COLO668 (cell line): ENCODE data around the gene ANKS1B.
A peak's percentile ranks its signal among the peaks of the same experiment; 100 is the strongest.
"Not testable (repeated sequence)": the region's sequence is repeated elsewhere in the genome, so short reads cannot be mapped to it uniquely, and the experiment has no call there.

Experiments
- DNase-seq: peaks from one replicate; lab custom pipeline; 2025; ENCODE audit not compliant: unreplicated experiment; lab: John Stamatoyannopoulos, UW

The ANKS1B gene

DNA sequence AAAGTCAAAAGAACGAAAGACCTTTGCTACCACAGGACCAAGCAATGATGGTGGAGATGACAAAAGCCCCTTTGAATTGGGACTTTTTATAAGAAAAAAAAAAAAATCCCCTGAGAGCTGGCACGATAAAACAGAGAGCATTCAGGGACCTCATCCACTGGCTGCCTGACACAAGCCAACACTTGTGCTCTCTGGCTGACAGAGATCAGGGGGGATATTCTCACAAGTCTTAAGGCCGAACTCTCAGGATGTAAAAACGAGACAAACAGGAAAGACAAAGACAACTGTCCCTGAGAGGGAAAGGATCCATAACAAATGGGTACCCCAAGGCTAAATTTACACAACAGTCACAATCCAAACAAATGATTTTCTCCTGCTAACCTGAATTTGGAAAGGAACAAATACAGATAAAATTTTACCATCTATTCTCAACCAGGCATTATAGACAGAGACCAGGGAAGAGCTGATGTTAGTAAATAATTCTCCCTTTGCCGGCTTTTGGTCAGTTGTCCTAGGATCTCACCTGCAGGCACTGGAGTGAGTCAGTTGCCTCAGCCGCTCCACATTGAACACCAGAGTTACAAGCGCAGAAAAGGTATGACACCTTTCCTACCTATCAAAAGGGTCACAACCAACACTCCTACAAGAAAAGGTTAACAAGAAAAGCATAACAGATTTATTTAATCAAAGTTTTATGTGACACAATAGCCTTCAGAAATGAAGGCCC, 375.1 kb downstream of the ANKS1B start:
- no peak for DNase-seq

DNA sequence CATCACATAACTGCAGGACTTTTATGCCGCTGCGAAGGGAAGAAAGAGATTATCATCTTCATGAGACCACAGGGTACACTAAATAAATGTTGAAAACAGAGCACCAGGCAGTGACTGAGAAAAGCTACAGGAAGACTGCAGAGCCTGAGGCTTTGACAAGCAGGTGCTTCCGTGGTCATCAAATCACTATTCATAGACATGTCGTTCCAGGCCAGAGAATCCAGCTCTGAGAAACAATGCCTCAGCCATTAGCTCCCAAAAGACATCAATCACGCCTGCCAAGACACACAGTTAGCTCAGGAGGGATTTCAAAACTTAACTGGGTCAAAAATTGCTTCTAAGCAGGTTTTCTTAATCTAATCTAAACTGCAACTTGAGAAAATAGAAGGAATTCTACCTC, 384.3 kb downstream of the ANKS1B start:
- DNase-seq, result peak; percentile 54

DNA sequence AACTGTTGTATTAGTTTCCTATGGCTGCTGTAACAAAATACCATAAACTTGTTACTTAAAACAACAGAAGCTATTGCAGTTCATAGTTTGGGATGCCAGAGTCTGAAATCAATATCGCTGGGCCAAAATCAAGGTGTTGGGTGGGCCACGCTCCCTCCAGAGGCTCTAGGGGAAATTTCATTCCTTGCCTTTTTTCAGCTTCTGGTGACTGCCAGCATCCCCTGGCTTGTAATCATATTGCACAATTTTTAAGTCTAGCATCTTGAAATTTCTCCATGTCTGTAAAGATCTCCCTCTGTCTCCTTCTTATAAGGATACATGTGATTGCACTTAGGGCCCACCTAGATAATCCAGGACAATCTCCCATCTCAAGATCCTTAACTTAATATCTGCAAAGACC, 386.0 kb downstream of the ANKS1B start:
- no peak for DNase-seq

DNA sequence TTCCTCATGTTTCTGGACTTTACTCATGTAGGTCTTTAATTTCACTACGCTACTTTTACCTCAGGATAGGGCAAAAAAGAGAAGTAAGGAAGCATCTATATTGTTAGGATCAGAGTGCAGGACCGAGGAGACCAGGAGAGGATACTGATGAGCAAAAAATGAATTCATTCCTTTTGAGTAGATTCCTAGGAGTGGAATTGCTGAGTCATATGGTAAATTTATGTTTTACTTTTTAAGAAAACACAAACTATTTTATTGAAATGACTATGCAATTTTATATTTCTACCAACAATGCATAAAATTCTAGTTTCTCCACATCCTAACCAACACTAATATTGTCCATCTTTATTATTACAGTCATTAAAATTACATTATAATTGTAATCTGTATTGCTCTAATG, 388.0 kb downstream of the ANKS1B start:
- no peak for DNase-seq

DNA sequence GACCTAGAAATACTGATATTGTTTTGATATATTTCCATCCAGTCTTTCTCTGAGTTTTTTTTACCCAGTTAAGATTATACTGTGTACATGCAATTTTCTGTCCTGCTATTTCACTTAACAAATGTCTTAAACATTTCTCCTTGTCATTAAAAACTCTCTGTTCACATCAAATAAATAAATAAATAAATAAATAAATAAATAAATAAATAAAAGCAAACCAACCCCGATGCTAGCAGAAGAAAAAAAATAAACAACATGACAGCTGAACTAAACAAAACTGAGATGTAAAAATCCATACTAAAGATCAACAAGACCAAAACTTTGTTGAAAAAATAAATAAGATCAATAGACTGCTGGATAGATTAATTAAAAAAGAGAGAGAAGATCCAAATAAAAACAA, 407.6 kb downstream of the ANKS1B start:
- not testable (repeated sequence) for DNase-seq

DNA sequence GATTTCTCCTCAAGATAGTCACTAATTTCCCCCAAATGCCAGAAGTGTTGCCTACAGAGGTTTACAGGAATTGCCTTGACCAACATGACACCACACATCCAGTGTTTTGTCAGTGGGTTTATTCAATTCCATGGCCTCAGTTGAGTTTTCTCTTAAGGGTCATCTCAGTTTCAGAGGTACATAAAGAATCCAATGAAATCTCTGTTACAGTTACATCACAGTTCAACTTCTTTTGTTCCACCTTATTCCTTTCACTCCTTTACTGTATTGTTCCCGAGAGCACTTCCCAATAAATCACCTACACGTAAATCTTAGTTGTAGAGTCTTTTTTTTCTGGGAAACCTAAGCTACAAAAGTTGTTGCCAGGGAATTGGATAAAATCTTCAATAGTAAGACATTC, 410.8 kb downstream of the ANKS1B start:
- DNase-seq, result no peak

DNA sequence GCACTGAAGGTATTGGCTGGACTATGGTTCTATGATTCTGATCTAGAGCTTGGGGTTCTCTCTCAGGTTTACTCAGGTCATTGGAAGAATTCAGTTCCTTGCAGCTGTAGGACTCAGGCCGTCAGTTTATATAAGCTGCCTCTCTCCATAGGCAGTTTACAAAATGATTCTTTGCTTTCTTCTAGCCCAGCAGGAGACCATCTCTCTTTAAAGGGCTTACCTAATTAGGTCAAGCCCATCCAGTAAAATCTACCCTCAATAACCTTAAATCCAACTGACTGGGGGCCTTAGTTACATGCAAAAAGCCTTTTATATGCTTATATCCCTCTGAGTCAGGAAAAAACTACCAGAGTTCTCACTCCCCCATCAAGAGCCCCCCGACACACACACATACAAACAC, 417.7 kb downstream of the ANKS1B start:
- DNase-seq, result no peak

DNA sequence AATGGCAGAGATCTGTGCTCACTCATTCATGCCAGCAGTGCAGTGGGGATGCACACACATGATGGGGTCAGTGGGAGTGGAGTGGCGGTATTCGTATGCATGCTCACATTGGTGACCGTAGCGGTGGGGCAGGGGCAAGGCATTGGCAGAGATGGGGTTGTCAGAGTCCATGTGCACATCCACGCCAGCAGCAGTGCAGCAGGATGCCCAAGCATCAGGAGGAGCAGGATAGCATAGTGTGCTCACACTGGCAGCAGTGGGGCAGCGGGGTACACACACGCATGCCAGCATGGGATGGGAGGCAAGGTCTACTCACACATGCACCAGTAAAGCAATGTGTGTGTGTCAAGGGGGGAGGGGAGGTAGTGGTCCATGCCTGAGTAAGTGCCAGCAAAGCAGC, 426.6 kb downstream of the ANKS1B start:
- no peak for DNase-seq

DNA sequence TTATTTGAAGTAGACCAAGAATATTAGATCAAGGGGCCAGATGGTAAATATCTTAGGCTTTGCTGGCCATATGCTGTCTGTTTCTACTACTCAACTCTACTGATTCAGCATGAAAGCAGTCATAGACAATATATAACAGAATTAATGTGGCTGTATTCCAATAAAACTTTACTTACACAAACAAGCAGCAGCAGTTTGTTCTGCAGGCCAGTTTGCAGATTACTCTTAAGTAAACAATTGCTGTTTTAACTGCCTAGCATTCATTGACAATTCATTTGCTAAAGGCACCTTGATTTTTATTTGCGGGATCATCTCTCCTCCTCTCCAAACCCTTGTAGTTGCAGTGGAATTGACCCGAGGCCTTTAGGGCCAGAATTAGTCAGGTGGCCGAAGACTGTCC, 431.3 kb downstream of the ANKS1B start:
- no peak for DNase-seq

DNA sequence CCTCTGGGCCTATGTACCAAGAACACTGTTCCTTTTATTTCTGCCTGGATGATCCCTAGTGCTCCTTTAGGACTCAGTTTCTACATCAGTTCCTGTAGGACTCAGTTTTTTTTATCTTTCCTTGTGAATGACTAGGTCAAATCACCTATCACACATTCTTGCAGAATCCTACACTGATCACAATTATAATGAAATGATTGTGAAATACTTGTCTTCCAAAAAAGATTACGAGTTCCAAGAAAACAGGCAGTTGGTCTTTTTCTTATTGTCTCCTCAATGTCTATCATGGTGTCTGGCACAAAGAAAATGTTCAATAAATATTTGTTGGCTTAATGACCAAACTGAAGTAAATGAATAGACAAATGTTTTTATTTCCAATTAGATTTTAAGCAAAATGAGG, 432.7 kb downstream of the ANKS1B start:
- no peak for DNase-seq

DNA sequence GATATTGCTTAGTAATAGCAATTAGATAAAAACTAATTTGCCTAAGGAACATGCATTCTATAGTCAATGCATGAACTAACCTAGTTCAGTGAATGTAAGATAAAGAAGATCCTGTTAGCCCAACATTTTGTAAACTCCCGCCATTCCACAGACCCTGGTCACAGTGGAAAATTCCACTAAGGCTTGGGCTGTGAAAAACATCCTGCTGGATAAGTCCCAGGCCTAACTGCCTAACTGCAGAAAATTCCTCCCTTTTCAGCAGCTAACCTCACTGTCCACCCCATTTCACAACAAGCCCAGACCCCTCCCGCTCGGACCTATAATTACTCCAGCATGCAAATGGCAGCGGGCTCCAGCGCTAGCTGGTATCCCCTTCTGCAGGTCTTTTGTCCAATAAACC, 435.1 kb downstream of the ANKS1B start:
- no peak for DNase-seq

DNA sequence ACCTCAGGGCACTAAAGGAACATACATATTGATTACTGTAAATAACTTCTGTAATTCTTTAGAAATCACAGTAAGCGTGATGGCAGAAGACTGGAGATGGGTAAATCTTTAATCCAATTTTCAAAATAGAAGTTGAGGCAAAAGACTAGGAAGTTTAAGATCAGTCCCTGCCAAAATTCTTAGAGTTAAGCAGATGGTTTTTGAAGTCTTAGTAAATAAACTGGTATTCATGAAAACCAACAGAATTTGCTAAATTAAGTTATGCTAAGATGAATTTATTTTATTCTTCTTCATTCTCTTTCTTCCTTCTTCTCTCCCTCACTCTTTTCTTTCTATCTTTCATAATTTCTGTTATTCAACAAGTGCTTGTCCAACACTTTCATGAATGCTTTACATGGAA, 435.5 kb downstream of the ANKS1B start:
- no peak for DNase-seq

DNA sequence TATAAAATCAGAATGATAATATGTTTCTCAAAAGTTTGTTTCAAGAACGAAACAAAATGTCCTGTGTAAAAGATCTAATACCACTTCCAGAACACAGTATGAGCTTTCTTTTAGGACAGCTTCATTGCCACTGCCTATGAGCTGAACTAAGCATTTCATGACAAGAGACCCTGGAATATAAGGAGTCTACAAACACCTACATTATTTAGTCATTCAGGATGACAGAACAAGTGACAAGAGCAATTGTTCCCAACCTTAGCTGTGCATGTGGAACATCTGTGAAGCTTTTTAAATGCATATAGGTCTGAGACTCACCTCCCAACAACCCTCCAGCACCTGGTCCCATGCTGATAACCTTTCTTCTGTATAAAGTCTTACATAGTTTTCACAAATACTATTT, 440.3 kb downstream of the ANKS1B start:
- DNase-seq, result no peak

DNA sequence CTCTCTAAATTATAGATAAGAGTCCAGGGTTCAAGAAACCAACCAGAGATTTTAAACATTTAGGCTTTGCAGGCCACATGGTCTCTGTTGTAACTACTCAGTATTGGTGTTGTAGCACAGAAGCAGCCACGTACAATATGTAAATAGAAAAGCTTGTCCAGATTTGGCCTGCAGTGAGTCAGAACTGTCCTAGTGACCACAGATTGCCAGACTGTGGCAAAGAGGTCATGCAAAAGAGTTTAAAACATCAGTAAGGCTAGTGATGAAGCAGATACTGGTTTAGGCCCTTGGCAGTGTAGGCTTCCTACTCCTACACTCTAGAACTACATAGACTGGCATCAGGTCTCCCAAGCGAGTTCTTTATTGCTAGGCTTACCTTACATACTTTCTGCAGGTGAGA, 454.8 kb downstream of the ANKS1B start:
- DNase-seq, result no peak

DNA sequence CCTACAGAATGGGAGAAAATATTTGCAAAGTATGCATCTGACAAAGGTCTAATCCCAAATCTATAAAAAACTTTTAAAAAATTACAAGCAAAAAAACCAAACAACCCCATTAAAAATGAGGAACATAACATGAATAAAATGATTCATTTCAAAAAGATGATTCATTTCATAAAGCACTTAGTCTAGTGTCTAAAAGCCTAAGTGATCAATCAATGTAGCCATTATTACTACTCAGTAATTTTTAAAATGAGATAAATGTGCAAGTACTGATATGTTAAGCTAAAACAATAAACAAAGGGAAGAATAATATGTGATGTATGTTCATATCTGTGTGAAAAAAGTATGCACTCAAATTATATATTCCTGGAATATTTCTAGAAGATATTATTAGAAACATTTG, 456.3 kb downstream of the ANKS1B start:
- no peak for DNase-seq

DNA sequence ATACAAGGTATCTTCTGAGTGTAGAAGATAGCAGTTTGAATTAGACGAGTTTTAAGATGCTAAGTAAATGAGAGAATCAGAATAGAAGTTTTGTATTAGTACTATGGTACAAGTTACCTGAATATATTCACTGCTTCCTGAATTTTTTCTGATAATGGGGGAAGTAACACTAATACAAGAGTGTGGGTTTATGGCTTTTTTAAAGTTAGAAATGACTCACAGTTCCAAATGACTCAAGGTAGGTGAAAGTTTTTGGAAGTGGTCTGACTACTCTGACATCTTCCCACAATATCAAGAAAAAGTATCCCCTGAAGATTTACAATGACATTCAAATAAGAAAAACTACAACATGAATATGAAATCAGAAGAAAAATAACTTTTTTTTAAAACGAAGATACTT, 460.9 kb downstream of the ANKS1B start:
- no peak for DNase-seq

DNA sequence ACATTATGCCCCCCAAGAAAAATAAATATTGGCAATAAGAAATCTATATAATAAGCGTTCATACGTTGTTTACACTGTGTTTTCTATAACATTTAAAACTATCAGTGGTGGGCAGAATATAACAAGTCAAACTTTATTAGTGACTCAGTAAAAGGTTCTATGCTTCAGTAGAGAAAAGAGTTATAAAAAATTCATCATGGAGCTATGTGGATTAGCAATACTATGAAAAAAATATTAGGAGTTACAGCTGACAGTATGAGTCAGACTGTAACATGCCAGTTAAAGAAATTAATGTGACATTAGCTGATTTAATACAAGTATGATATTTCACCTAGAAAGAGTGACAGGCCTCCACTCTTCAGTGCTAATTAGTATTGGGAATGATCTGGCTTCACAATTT, 462.3 kb downstream of the ANKS1B start:
- no peak for DNase-seq

DNA sequence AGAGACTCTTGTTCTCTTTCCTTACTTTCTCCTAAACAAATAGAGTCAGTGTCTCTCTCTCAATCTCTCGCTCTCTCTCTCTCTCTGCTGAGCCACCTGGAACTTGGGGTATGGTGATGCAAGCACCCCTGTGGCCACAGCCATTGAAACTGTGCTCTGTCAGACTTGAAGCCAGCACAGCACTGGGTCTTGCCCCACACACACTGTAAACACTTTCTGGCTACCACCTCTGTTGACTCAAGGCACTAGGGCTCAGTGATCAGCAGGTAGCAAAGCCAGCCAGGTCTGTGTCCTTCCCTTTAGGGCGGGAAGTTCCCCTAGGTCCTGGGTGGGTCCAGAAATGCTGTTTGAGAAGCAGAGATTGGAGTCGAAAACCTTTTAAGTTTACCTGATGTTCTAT, 463.1 kb downstream of the ANKS1B start:
- no peak for DNase-seq

DNA sequence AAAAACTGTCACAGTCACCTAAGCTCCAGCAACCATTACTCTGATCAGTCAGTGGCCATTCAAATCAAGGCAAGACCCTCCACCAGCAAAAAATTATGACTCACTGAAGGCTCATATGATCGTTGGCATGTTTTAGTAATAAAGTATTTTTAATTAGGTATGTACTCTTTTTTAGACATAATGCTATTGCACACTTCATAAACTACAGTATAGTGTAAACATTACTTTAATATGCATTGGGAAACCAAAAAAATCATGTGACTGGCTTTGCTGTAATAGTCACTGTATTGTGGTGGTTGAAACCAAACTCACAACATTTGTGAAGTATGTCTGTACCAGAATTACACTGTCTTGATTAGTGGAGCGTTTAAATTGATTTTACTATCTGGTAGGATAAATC, 471.7 kb downstream of the ANKS1B start:
- DNase-seq, result no peak

DNA sequence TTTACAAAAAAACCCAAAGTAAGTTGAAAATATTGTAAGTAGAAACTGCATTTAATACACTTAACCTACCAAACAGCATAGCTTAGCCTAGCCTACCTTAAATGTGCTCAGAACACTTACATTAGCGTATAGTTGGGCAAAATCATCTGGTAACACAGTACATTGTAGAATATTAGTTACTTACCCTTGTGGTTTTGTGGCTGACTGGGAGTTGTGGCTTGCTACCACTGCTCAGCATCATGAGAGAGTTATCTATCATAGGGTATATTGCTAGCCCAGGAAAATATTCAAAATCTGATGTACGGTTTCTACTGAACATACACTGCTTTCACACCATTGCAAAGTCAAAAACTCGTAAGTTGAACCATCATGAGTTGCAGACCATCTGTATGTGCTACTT, 478.9 kb downstream of the ANKS1B start:
- DNase-seq, result no peak

DNA sequence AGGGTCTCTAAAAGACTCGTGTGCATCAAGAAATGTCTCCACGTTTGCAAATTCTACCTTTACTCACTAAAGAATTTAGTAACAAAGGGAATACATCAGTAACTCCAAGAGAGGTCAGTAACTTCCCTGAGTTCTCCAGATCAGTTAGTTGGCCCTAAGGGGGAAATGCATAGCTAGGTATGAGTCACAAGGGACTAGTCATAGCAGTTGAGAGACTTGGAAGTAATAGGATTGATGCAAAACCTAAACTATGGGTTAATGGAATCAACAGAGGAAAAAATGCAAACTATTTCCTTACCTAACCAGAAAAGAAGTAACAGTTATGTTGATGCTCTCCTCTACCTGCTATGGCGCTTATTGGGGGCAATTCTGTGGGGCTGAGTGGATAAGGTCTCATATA, 486.0 kb downstream of the ANKS1B start:
- DNase-seq, result no peak

DNA sequence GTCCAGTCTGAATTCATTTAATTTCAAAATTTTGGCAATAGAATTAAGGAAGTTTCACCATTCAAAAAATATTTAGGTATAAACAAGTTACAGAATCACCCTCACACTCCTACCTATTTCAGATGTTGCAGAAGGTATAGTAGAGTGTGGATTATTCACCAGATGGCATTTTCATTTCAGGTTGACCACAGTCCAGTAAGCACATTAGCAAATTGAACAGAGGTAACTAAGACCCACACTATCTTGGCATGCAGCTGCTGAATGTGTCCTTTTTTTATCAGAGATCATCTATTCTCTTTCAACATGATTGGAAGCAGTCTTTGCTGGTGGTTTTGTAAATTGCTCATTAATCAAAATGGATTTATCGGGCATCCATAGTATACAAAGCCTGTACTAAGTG, 488.9 kb downstream of the ANKS1B start:
- no peak for DNase-seq

DNA sequence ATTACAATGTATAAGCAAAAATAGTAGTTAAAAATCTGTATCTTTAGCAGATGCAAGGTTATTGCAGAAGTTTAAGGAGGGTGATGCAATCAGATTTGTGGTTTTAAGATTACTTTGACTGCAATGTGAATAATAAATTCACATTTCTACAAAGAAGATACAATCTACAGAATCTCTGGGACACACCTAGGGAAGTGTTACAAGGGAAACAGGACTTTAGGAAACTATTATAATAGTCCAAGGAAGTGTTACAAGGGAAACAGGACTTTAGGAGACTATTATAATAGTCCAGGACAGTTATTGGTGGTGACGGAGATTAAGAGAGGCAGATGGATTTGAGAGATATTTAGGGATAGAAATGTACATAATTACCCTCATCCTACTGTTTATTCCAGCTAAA, 491.5 kb downstream of the ANKS1B start:
- DNase-seq, result no peak

DNA sequence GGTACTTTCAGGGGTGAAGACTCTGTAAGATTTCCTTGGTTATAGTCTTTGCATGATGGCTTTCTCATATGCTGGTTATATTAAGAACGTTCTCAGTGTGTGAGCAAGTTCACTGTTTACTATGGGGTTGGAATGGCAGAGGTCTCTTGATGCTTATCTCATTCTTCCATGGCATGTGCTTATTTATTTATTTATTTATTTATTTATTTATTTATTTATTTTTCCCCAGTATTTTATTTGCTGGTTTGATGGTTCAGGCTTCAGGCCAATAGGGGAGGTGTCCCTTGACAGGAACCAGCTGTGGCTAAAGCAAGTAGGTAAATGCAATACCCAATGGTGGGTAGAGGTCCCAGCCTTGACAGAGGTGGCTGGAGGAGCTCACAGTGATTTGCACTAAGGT, 498.5 kb downstream of the ANKS1B start:
- DNase-seq, result no peak
